ENCODE data around the gene OR7G3.

The OR7G3 gene

GRCh38 chr19:9126900-9127405, at the start of gene OR7G3:
Gene OR7G3, minus strand, starts transcription at chr19:9126950. Its CDS starts 0 bp downstream, at chr19:9126950.
- no peaks in the 10 kb centered on the region for H3K36me3 ChIP-seq (ENCODE audit: insufficient read depth, low read length)
- H3K4me1 ChIP-seq (ENCODE audit: insufficient read depth, low read length), result no peaks in the 10 kb centered on the region
- no peaks in the 10 kb centered on the region for H3K9me3 ChIP-seq (ENCODE audit: control insufficient read depth, insufficient read depth, low read length)
- no peak within 1 kb of the TSS for H3K9ac ChIP-seq (ENCODE audit: low read depth, low read length)

GRCh38 chr19:9175326-9175725, 48.6 kb upstream of the OR7G3 start:
- H3K36me3 ChIP-seq (ENCODE audit: insufficient read depth, low read length), result no peaks in the 10 kb centered on the region
- H3K9me3 ChIP-seq (ENCODE audit: control insufficient read depth, insufficient read depth, low read length), result no peaks in the 10 kb centered on the region
- no peak overlapping the region for H3K9ac ChIP-seq (ENCODE audit: low read depth, low read length)
- H3K4me1 ChIP-seq (ENCODE audit: insufficient read depth, low read length), result no peaks in the 10 kb centered on the region

- H3K9ac ChIP-seq (ENCODE audit: low read depth, low read length), result no peak overlapping the region
- H3K4me1 ChIP-seq (ENCODE audit: insufficient read depth, low read length), result no peaks in the 10 kb centered on the region
- no peaks in the 10 kb centered on the region; the same call in 1 of the 2 replicates for H3K9me3 ChIP-seq (ENCODE audit: control insufficient read depth, insufficient read depth, low read length)
- H3K36me3 ChIP-seq (ENCODE audit: insufficient read depth, low read length), result no peaks in the 10 kb centered on the region
These were observed 44.7 kb upstream of the OR7G3 start for GRCh38 chr19:9171393-9171991.

- no peak overlapping the region for H3K9ac ChIP-seq (ENCODE audit: low read depth, low read length)
- no peaks in the 10 kb centered on the region for H3K4me1 ChIP-seq (ENCODE audit: insufficient read depth, low read length)
- peaks cover 16% of the 10 kb centered on the region for H3K36me3 ChIP-seq (ENCODE audit: insufficient read depth, low read length)
- peaks cover 4% of the 10 kb centered on the region for H3K9me3 ChIP-seq (ENCODE audit: control insufficient read depth, insufficient read depth, low read length)
These were observed 40.1 kb upstream of the OR7G3 start for GRCh38 chr19:9166846-9167245.

- Histone ChIP-seq H3K9me3 (ENCODE audit: control insufficient read depth, insufficient read depth, low read length) (peaks cover 14% of the 10 kb centered on the region), H3K36me3 (ENCODE audit: insufficient read depth, low read length) (peaks cover 32% of the 10 kb centered on the region), H3K9ac (ENCODE audit: low read depth, low read length) (no peak overlapping the region), H3K4me1 (ENCODE audit: insufficient read depth, low read length) (no peaks in the 10 kb centered on the region)
These were observed 38.5 kb upstream of the OR7G3 start for GRCh38 chr19:9165261-9165660.

GRCh38 chr19:9161427-9161826, 34.7 kb upstream of the OR7G3 start:
- Histone ChIP-seq H3K36me3 (ENCODE audit: insufficient read depth, low read length) (peaks cover 61% of the 10 kb centered on the region), H3K9me3 (ENCODE audit: control insufficient read depth, insufficient read depth, low read length) (peaks cover 26% of the 10 kb centered on the region), H3K4me1 (ENCODE audit: insufficient read depth, low read length) (no peaks in the 10 kb centered on the region), H3K9ac (ENCODE audit: low read depth, low read length) (no peak overlapping the region)

- no peaks in the 10 kb centered on the region for H3K4me1 ChIP-seq (ENCODE audit: insufficient read depth, low read length)
- H3K9me3 ChIP-seq (ENCODE audit: control insufficient read depth, insufficient read depth, low read length), result peaks cover 29% of the 10 kb centered on the region
- no peak overlapping the region for H3K9ac ChIP-seq (ENCODE audit: low read depth, low read length)
- peaks cover 73% of the 10 kb centered on the region for H3K36me3 ChIP-seq (ENCODE audit: insufficient read depth, low read length)
These were observed 33.1 kb upstream of the OR7G3 start for GRCh38 chr19:9159891-9160290.

GRCh38 chr19:9156304-9156703, 29.6 kb upstream of the OR7G3 start:
- H3K9me3 ChIP-seq (ENCODE audit: control insufficient read depth, insufficient read depth, low read length), result peaks cover 30% of the 10 kb centered on the region
- no peak overlapping the region for H3K9ac ChIP-seq (ENCODE audit: low read depth, low read length)
- H3K36me3 ChIP-seq (ENCODE audit: insufficient read depth, low read length), result peaks cover 57% of the 10 kb centered on the region
- H3K4me1 ChIP-seq (ENCODE audit: insufficient read depth, low read length), result no peaks in the 10 kb centered on the region

- peaks cover 31% of the 10 kb centered on the region; the same call in 1 of the 2 replicates for H3K9me3 ChIP-seq (ENCODE audit: control insufficient read depth, insufficient read depth, low read length)
- H3K9ac ChIP-seq (ENCODE audit: low read depth, low read length), result no peak overlapping the region
- H3K4me1 ChIP-seq (ENCODE audit: insufficient read depth, low read length), result no peaks in the 10 kb centered on the region
- peaks cover 50% of the 10 kb centered on the region for H3K36me3 ChIP-seq (ENCODE audit: insufficient read depth, low read length)
These were observed 28.8 kb upstream of the OR7G3 start for GRCh38 chr19:9155591-9155990.

GRCh38 chr19:9151367-9151766, 24.6 kb upstream of the OR7G3 start:
- no peak overlapping the region for H3K9ac ChIP-seq (ENCODE audit: low read depth, low read length)
- H3K36me3 ChIP-seq (ENCODE audit: insufficient read depth, low read length), result peaks cover 17% of the 10 kb centered on the region; the same call in 1 of the 2 replicates
- H3K9me3 ChIP-seq (ENCODE audit: control insufficient read depth, insufficient read depth, low read length), result peaks cover 28% of the 10 kb centered on the region
- H3K4me1 ChIP-seq (ENCODE audit: insufficient read depth, low read length), result no peaks in the 10 kb centered on the region

- Histone ChIP-seq H3K4me1 (ENCODE audit: insufficient read depth, low read length) (no peaks in the 10 kb centered on the region), H3K36me3 (ENCODE audit: insufficient read depth, low read length) (peaks cover 10% of the 10 kb centered on the region; the same call in 1 of the 2 replicates), H3K9me3 (ENCODE audit: control insufficient read depth, insufficient read depth, low read length) (peaks cover 28% of the 10 kb centered on the region), H3K9ac (ENCODE audit: low read depth, low read length) (no peak overlapping the region)
These were observed 23.9 kb upstream of the OR7G3 start for GRCh38 chr19:9150650-9151049.

- peaks cover 26% of the 10 kb centered on the region for H3K9me3 ChIP-seq (ENCODE audit: control insufficient read depth, insufficient read depth, low read length)
- H3K9ac ChIP-seq (ENCODE audit: low read depth, low read length), result no peak overlapping the region
- H3K36me3 ChIP-seq (ENCODE audit: insufficient read depth, low read length), result peaks cover 6% of the 10 kb centered on the region; the same call in 1 of the 2 replicates
- no peaks in the 10 kb centered on the region for H3K4me1 ChIP-seq (ENCODE audit: insufficient read depth, low read length)
These were observed 23.2 kb upstream of the OR7G3 start for GRCh38 chr19:9149997-9150396.

- Histone ChIP-seq H3K4me1 (ENCODE audit: insufficient read depth, low read length) (no peaks in the 10 kb centered on the region), H3K9ac (ENCODE audit: low read depth, low read length) (no peak overlapping the region), H3K9me3 (ENCODE audit: control insufficient read depth, insufficient read depth, low read length) (peaks cover 24% of the 10 kb centered on the region), H3K36me3 (ENCODE audit: insufficient read depth, low read length) (peaks cover 6% of the 10 kb centered on the region; the same call in 1 of the 2 replicates)
These were observed 21.9 kb upstream of the OR7G3 start for GRCh38 chr19:9148697-9149096.

- Histone ChIP-seq H3K9me3 (ENCODE audit: control insufficient read depth, insufficient read depth, low read length) (peaks cover 24% of the 10 kb centered on the region), H3K36me3 (ENCODE audit: insufficient read depth, low read length) (no peaks in the 10 kb centered on the region), H3K4me1 (ENCODE audit: insufficient read depth, low read length) (no peaks in the 10 kb centered on the region), H3K9ac (ENCODE audit: low read depth, low read length) (no peak overlapping the region)
These were observed 20.1 kb upstream of the OR7G3 start for GRCh38 chr19:9146882-9147281.

GRCh38 chr19:9144920-9145319, 18.2 kb upstream of the OR7G3 start:
- Histone ChIP-seq H3K36me3 (ENCODE audit: insufficient read depth, low read length) (no peaks in the 10 kb centered on the region), H3K9me3 (ENCODE audit: control insufficient read depth, insufficient read depth, low read length) (peaks cover 18% of the 10 kb centered on the region), H3K4me1 (ENCODE audit: insufficient read depth, low read length) (no peaks in the 10 kb centered on the region), H3K9ac (ENCODE audit: low read depth, low read length) (no peak overlapping the region)

All from ES-I3 (cell line).